ENCODE measurements around the gene SLC25A38. TPM values are rescaled to one million over a fixed set of nuclear protein-coding genes. Genes with fewer than 3 reads are reported as not detected.

SLC25A38 gene
- total and polyA plus RNA-seq, 9 of the 15 experiments (the other 6 are each of a cell fraction or from before 2014, with no cell fraction given): 13.5 to 51.1 (median 30.6) TPM

DNA sequence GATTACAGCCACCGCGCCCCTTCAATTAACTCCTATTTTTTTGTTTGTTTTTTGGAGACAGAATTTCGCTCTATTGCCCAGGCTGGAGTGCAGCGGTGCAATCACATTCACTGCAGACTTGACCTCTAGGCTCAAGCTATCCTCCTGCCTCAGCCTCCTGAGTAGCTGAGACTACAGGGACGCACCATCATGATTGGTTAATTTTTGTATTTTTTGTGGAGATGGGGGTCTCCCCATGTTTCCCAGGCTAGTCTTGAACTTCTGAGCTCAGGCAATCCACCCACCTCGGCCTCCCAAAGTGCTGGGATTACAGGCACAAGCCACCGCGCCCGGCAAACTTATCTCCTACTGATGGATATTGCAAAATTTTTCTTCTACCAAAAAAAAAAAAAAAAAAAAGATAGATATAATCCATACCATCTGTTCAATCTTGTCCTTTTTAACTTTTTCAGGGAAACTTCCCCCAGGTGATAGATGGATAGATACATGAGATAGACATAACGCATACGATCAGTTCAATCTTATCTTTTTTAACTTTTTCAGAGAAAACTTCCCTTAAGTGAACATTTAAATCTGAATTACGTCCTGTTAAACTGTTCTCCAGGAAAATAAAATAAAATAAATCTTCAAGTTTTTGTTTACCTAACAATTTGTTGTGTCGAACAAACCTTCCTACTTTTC, 22.7 kb downstream of the SLC25A38 start (continued):
- TF ChIP-seq, protein P1, sequence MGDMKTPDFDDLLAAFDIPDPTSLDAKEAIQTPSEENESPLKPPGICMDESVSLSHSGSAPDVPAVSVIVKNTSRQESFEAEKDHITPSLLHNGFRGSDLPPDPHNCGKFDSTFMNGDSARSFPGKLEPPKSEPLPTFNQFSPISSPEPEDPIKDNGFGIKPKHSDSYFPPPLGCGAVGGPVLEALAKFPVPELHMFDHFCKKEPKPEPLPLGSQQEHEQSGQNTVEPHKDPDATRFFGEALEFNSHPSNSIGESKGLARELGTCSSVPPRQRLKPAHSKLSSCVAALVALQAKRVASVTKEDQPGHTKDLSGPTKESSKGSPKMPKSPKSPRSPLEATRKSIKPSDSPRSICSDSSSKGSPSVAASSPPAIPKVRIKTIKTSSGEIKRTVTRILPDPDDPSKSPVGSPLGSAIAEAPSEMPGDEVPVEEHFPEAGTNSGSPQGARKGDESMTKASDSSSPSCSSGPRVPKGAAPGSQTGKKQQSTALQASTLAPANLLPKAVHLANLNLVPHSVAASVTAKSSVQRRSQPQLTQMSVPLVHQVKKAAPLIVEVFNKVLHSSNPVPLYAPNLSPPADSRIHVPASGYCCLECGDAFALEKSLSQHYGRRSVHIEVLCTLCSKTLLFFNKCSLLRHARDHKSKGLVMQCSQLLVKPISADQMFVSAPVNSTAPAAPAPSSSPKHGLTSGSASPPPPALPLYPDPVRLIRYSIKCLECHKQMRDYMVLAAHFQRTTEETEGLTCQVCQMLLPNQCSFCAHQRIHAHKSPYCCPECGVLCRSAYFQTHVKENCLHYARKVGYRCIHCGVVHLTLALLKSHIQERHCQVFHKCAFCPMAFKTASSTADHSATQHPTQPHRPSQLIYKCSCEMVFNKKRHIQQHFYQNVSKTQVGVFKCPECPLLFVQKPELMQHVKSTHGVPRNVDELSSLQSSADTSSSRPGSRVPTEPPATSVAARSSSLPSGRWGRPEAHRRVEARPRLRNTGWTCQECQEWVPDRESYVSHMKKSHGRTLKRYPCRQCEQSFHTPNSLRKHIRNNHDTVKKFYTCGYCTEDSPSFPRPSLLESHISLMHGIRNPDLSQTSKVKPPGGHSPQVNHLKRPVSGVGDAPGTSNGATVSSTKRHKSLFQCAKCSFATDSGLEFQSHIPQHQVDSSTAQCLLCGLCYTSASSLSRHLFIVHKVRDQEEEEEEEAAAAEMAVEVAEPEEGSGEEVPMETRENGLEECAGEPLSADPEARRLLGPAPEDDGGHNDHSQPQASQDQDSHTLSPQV (IDR thresholded peaks at IDR 0.05): no peak
- TF ChIP-seq, protein P2, sequence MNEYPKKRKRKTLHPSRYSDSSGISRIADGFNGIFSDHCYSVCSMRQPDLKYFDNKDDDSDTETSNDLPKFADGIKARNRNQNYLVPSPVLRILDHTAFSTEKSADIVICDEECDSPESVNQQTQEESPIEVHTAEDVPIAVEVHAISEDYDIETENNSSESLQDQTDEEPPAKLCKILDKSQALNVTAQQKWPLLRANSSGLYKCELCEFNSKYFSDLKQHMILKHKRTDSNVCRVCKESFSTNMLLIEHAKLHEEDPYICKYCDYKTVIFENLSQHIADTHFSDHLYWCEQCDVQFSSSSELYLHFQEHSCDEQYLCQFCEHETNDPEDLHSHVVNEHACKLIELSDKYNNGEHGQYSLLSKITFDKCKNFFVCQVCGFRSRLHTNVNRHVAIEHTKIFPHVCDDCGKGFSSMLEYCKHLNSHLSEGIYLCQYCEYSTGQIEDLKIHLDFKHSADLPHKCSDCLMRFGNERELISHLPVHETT (CRISPR knock-in tag; conservative IDR thresholded peaks at IDR 0.05 in 1 of 2, IDR thresholded peaks at IDR 0.05 in 1 of 2): peak in 1 of 2 experiments; percentile 41; a peak in 1 of 4 replicates
- TF ChIP-seq, protein P3, sequence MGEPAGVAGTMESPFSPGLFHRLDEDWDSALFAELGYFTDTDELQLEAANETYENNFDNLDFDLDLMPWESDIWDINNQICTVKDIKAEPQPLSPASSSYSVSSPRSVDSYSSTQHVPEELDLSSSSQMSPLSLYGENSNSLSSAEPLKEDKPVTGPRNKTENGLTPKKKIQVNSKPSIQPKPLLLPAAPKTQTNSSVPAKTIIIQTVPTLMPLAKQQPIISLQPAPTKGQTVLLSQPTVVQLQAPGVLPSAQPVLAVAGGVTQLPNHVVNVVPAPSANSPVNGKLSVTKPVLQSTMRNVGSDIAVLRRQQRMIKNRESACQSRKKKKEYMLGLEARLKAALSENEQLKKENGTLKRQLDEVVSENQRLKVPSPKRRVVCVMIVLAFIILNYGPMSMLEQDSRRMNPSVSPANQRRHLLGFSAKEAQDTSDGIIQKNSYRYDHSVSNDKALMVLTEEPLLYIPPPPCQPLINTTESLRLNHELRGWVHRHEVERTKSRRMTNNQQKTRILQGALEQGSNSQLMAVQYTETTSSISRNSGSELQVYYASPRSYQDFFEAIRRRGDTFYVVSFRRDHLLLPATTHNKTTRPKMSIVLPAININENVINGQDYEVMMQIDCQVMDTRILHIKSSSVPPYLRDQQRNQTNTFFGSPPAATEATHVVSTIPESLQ (CRISPR knock-in tag; IDR thresholded peaks at IDR 0.05): peak; percentile 40; the same call in 1 of the 2 replicates
- TF ChIP-seq KAT8 (IDR thresholded peaks at IDR 0.05; ENCODE audit: low read depth) (peak; percentile 39; the same call in 1 of the 2 replicates), ZNF75A (CRISPR knock-in tag; IDR thresholded peaks at IDR 0.05) (no peak), GTF2A2 (tag; IDR thresholded peaks at IDR 0.05) (0 out of 2 replicates have a peak, but pooled peaks have one; percentile 23), RBFOX2 (IDR thresholded peaks at IDR 0.05; ENCODE audit: low read depth, low read length) (no peak)
- TF ChIP-seq, protein P4, sequence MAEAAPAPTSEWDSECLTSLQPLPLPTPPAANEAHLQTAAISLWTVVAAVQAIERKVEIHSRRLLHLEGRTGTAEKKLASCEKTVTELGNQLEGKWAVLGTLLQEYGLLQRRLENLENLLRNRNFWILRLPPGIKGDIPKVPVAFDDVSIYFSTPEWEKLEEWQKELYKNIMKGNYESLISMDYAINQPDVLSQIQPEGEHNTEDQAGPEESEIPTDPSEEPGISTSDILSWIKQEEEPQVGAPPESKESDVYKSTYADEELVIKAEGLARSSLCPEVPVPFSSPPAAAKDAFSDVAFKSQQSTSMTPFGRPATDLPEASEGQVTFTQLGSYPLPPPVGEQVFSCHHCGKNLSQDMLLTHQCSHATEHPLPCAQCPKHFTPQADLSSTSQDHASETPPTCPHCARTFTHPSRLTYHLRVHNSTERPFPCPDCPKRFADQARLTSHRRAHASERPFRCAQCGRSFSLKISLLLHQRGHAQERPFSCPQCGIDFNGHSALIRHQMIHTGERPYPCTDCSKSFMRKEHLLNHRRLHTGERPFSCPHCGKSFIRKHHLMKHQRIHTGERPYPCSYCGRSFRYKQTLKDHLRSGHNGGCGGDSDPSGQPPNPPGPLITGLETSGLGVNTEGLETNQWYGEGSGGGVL (CRISPR knock-in tag; IDR thresholded peaks at IDR 0.05): no peak
- TF ChIP-seq, protein P5, sequence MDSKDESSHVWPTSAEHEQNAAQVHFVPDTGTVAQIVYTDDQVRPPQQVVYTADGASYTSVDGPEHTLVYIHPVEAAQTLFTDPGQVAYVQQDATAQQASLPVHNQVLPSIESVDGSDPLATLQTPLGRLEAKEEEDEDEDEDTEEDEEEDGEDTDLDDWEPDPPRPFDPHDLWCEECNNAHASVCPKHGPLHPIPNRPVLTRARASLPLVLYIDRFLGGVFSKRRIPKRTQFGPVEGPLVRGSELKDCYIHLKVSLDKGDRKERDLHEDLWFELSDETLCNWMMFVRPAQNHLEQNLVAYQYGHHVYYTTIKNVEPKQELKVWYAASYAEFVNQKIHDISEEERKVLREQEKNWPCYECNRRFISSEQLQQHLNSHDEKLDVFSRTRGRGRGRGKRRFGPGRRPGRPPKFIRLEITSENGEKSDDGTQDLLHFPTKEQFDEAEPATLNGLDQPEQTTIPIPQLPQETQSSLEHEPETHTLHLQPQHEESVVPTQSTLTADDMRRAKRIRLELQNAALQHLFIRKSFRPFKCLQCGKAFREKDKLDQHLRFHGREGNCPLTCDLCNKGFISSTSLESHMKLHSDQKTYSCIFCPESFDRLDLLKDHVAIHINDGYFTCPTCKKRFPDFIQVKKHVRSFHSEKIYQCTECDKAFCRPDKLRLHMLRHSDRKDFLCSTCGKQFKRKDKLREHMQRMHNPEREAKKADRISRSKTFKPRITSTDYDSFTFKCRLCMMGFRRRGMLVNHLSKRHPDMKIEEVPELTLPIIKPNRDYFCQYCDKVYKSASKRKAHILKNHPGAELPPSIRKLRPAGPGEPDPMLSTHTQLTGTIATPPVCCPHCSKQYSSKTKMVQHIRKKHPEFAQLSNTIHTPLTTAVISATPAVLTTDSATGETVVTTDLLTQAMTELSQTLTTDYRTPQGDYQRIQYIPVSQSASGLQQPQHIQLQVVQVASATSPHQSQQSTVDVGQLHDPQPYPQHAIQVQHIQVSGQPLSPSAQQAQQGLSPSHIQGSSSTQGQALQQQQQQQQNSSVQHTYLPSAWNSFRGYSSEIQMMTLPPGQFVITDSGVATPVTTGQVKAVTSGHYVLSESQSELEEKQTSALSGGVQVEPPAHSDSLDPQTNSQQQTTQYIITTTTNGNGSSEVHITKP (IDR thresholded peaks at IDR 0.05; ENCODE audit: partially characterized antibody): no peak

Data from K562 (cell line).